GM18861 (cell line): ENCODE data around the gene BRIP1.
"Not testable (repeated sequence)": the region's sequence is repeated elsewhere in the genome, so short reads cannot be mapped to it uniquely, and the experiment has no call there.

Experiments
- ATAC-seq: cut with Tn5 transposase; IDR thresholded peaks from one replicate; pipeline ENCODE4 v1.9.1; 2021; ENCODE audit not compliant: unreplicated experiment

Gene BRIP1

DNA sequence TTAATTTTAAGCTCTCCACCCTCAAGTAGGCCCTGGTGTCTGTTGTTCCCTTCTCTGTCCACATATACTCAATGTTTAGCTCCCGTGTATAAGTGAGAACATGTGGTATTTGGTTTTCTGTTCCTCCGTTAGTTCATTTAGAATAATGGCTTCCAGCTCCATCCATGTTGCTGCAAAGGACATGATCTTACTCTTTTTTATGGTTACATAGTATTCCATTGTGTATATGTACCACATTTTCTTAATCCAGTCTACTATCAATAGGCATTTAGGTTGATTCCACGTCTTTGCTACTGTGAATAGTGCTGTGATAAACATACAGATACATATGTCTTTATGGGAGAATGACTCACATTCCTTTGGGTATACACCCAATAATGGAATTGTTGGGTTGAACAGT lies 160.9 kb downstream of the BRIP1 start:
- no peak for ATAC-seq

DNA sequence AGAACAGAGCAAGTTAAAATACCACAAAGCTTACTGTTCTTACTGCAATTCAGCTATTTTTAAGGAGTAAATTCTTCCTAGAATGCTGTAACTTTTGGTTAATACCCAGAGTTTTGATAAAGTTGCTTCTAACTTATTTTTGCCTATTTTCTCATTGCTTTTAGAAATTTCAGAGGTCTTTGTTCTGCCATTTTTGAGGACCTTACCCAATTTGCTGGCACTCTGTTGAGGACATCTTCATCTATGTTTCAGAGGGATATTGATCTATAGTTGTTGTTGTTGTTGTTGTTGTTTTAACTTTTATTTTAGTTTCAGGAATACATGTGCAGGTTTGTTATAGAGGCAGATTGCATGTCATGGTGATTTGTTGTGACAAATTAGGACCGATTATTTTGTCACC lies 161.3 kb downstream of the BRIP1 start:
- ATAC-seq, result no peak

DNA sequence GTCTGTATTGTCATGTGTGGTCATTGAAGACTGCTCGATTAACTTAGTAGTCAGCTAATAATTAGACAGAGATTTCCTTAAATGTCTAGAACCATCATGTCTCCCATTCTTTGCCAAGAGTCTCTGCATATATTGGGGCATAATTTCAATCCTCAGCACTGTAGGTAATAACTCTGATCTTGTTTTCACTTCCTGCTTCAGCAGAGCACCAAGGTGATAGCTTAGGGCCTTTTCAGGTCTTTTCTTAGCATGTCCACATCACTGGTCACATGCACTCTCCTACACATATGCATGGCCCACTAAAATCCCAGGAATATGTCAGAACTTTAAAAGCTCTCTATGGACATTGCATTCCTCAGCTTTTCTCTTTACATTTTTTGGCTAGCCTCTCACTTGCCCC lies 162.0 kb downstream of the BRIP1 start:
- no peak for ATAC-seq

DNA sequence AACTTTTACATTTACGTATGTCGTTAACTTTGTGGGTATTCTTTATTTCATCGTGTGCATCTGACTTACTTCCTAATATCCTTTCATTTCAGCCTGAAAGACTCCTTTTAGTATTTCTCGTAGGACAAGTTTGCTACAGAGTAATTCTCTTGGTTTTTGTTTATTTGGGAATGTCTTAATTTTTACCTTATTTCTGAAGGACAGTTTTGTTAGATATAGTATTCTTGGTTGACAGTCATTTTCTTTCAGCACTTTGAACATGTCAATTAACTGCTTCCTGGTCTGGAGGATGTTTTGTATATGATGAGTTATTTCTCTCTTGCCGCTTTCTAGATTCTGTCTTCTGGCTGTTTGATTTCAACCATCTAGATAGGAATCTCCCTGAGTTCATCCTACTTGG lies 163.1 kb downstream of the BRIP1 start:
- no peak for ATAC-seq

DNA sequence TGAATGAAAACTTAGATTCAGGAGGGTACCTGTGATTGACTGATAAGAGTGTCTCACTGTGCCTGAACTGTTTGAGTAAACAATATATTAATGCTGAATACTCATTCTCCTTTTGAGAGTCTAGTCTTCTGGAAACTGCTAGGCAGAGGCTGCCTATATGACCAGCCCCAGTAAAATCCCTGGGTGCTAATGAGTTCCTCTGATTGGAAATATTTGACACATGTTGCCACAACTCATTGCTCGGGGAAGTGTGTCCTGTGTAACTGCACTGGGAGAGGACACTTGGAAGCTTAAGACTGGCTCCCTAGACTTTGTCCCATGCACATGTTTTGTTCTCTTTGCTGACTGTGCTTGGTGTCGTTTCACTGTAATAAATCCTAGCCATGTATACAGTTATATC lies 163.6 kb downstream of the BRIP1 start:
- ATAC-seq, result no peak

DNA sequence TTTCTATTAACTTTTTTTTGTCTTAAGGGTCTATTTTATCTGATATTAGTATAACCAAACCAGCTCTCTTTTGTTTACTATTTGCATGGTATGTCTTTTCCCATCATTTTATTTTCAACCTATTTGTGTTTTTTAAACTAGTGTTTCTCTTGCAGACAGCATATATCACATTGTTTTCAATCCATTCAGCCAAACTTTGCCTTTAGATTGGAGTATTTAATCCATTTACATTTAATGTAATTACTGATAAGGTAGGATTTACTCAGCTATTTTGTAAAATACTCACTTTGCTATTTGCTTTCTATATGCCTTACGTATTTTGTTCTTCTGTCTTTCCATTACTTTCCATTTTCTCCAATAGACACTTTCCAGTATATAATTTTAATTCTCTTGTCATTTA lies 164.3 kb downstream of the BRIP1 start:
- no peak for ATAC-seq

DNA sequence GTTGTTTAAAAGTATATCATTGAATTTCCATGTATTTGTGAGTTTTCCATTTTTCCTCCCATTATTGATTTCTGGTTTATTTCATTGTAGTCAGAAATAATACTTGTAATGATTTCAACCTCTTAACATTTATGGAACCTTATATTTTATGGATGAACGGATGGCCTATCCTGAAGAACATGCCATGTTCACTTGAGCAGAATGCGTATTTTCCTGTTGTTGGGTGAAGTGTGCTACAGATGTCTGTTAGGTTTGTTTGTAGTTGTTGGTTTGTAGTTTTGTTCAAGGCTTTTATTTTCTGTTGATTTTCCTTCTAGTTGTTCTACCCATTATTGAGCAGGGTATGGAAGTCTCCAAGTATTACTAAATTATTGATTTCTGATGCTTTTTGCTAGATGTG lies 165.1 kb downstream of the BRIP1 start:
- ATAC-seq, result no peak

DNA sequence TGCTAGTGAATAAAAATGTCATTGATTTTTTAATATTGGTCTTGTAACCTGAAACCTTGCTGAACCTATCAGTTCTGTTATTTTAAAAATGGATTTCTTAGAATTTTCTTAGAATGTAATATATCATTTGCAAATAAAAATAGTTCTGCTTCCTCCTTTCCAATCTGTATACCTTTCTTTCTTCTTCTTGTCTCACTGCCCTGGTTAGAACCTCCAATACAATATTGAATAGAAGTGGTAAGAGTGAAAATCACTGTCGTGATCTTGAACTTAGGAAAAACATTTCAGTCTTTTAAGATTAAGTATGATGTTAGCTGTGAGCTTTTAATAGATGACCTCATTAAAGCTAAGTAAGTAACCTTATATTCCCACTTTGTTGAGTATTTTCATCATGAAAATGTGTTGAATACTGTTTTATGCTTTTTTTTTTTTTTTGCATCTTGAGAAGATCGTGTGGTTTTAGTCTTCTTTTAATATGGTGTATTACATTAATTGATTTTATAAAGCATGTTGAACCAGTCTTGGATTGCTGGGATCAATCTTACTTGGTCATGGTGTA lies 167.5 kb downstream of the BRIP1 start:
- ATAC-seq, result no peak

DNA sequence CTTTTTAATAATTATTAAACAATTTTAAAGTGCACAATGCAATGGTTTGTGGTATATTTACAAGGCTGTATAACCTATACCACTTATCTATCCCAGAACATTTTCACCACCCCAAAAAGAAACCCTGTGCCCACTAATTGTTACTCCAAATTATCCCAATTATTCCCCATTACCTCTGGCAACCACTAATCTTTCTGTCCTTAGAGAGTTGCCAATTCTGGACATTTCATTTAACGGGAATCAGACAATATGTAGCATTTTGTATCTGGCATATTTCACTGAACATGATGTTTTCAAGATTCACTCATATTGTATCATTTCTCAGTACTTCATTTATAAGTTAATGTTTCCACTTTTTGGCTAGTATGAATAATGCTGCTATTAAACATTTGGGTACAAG lies 169.2 kb downstream of the BRIP1 start:
- no peak for ATAC-seq

DNA sequence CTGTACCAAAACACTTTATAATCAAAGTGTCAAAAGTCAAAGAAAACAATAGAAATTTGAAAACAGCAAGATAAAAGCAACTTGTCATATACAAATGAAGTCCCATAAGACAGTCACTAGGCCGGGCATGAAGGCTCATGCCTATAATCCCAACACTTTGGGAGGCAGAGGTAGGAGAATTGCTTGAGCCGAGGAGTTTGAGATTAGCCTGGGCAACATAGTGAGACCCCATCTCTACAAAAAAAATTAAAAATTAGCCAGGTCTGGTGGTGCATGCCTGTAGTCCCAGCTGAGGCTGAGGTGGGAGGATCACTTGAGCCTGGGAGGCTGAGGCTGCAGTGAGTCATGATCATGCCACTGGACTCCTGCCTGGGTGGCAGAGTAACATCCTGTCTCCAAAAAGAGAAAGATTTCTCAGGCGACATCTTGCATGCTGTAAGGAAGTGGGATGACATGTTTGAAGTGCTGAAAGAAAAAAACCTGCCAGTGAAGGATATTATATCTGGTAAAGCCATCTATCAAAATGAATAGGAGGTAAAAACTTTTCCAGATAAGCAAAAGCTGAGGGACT lies 173.6 kb downstream of the BRIP1 start:
- ATAC-seq, result no peak

DNA sequence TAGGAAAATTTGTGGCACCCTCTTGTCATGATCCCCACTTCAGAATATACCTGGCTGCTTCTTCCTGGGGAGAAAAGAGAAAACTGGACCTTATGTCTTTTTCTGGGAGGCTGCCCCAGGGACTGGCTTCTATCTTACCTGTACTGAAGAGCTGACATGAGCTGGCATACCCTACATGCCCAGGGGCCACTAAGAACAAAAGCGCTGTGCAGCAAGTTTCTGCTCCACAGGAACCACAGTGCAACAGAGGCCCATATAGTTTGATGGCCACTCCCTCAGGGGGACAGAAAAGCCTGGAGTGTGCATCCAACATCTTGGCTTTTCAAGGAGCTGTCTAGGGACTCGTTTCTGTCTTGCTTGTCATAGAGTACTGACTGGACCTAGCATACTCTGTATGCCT lies 175.6 kb downstream of the BRIP1 start:
- no peak for ATAC-seq

DNA sequence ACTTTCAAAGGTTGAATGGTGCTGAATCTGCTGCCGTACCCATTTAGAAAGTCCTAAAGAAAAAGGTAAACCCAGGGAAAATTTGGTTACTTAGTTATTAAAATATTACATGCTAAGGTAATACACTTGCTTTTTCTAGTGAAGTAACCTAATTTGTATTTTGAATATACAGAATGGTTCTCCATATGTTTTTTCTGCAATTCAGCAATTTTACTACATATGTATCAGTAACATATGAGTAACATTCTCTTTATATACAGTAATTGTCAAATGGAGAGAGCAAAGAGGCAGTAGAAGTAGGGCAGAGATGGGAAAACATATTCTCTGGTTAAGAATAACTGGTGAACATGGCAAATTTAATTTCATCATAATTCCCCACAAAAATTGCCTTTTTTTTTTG lies 177.2 kb downstream of the BRIP1 start:
- ATAC-seq, result no peak

DNA sequence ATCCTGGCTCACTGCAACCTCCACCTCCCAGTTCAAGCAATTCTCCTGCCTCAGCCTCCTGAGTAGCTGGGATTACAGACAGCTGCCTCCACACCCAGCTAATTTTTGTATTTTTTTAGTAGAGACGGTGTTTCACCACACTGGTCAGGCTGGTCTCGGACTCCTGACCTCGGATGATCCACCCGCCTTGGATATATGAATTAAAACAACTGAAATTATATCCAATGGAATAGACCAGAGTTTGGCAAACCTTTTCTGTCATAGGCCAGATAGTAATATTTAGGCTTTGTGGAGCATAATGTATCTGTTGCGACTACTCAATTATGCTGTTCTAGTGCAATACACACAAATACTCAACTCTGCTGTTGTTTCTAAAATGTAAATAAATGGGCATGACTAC lies 178.5 kb downstream of the BRIP1 start:
- no peak for ATAC-seq

DNA sequence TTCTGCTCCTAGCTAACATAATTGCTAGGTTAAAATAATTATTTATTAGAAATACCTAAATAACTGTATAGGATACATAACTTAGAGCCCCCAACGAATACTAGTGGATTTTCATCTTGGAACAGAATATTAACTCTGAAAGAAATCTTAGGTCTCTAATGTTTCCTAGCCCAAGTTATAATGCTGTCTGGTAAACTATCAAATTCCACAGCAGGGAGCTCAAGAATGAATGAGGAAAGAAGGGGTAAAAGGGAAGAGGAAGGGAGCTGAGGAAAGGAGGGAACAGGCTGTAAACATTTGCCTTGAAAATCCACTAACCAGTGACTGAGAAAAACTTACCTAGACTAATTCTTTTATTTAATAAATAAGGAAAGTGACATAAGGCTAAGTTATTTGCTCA lies 179.2 kb downstream of the BRIP1 start:
- no peak for ATAC-seq

DNA sequence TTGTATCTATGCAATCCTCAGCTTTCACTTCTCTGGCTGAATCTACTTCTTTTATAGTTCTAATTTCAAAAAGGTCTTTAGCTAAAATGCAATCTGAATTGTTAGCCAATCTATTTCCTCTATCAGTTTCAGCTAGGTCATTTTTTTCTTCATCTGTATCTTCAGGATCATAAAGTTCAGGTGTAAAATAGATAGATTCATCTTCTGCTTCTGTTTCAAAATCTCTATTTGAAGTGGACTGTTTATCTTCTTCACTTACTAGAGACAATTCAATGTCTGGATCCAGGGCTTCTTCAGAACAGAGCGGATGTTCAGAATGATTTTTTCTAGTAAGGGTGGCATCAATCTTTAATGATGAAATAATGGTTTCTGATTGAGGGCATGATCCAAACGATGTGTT lies 179.9 kb downstream of the BRIP1 start:
- no peak for ATAC-seq

DNA sequence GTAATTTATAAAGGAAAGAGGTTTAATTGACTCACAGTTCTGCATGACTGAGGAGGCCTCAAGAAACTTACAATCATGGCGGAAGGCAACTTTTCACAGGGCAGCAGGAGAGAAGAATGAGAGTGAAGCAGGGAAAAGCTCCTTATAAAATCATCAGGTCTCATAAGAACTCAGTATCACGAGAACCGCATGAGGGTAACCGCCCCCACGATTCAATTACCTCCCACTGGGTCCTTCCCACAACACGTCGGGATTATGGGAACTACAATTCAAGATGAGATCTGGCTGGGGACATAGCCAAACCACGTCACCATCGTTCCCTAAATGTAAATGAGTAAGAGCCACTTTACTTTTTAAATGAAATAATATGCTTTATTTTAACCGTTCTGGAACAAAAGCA lies 182.4 kb downstream of the BRIP1 start:
- no peak for ATAC-seq

DNA sequence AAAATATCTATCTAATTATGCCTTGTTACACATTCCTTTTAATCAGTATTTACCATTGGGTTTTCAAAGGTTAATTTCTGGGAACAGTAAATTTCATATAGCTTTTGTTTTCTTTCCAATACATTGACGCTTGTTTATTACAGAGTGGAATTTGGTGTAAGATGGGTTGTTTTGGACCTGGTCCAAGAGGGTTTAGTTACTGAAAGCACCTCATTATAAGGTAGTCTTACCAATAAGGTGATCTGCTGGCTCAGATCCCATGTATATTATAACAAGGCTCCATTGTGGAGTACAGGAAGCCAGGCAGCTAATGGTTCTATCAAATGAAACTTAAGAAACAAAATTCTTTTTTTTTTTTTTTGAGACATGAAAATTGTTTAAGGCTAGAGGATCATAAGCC lies 185.0 kb downstream of the BRIP1 start:
- ATAC-seq, result no peak

DNA sequence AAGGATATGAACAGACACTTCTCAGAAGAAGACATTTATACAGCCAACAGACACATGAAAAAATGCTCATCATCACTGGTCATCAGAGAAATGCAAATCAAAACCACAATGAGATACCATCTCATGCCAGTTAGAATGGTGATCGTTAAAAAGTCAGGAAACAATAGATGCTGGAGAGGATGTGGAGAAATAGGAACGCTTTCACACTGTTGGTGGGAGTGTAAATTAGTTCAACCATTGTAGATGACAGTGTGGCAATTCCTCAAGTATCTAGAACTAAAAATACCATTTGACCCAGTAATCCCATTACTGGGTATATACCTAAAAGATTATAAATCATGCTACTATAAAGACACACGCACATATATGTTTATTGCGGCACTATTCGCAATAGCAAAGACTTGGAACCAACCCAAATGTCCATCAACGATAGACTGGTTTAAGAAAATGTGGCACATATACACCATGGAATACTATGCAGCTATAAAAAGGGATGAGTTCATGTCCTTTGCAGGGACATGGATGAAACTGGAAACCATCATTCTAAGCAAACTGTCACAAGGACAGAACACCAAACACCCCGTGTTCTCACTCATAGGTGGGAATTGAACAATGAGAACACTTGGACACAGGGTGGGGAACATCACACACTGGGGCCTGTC lies 186.0 kb downstream of the BRIP1 start:
- not testable (repeated sequence) for ATAC-seq

DNA sequence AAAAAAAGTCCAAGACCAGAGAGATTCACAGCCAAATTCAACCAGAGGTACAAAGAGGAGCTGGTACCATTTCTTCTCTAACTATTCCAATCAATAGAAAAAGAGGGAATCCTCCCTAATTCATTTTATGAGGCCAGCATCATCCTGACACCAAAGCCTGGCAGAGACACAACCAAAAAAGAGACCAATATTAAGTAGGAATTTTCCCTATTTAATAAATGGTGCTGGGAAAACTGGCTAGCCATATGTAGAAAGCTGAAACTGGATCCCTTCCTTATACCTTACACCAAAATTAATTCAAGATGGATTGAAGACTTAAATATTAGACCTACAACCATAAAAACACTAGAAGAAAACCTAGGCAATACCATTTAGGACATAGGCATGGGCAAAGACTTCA lies 186.8 kb downstream of the BRIP1 start:
- ATAC-seq, result not testable (repeated sequence)

DNA sequence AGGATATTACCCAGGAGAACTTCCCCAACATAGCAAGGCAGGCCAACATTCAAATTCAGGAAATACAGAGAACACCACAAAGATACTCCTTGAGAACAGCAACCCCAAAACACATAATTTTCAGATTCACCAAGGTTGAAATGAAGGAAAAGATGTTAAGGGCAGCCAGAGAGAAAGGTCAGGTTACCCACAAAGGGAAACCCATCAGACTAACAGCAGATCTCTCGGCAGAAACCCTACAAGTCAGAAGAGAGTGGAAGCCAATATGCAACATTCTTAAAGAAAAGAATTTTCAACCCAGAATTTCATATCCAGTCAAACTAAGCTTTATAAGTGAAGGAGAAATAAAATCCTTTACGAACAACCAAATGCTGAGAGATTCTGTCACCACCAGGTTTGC lies 188.7 kb downstream of the BRIP1 start:
- not testable (repeated sequence) for ATAC-seq

DNA sequence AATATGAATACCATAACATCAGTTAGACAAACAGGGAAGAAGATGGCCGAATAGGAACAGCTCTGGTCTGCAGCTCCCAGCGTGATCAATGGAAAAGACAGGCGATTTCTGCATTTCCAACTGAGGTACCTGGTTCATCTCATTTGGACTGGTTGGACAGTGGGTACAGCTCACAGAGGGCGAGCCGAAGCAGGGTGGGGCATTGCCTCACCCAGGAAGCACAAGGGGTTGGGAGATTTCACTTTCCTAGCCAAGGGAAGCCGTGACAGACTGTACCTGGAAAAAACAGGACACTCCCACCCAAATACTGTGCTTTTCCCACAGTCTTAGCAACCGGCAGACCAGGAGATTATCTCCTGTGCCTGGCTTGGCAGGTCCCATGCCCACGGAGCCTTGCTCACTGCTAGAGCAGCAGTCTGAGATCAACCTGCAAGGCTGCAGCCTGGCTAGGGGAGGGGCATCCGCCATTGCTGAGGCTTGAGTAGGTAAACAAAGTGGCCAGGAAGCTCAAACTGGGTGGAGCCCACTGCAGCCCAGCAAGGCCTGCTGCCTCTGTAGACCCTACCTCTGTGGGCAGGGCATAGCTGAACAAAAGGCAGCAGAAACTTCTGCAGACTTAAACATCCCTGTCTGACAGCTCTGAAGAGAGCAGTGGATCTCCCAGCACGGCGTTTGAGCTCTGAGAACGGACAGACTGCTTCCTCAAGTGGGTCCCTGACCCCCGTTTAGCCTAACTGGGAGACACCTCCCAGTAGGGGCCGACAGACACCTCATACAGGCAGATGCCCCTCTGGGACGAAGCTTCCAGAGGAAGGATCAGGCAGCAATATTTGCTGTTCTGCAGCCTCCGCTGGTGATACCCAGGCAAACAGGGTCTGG lies 190.1 kb downstream of the BRIP1 start:
- ATAC-seq, result not testable (repeated sequence)

DNA sequence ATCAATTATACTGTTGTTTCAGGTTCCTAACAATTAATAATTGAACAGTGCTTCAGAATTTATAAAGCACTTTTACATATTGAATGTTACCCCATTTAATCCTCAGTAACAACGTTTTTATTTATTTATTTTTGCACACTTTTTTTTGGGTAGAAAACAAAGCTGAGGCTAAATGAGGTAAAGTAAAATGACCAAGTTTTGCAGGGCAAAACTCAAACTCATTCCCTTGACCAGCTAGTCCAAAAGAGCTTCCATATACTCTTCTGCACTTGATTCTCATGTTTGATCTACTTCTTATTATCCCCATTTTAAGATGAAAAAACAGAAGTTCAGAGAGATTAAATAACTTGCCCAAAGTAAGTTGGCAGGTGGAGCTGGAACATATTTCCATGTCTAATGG lies 191.2 kb downstream of the BRIP1 start:
- ATAC-seq, result no peak
